HEK293T (cell line): ENCODE data around the gene CPA4.

Experiments used
- CTCF ChIA-PET: fragments of 350-600 bp; formaldehyde crosslinking; extraction: SDS; loops from one replicate; lab custom pipeline; 2021; ENCODE audit warnings: antibody characterized with exemption, inconsistent platforms; lab: Yijun Ruan, JAX
- POLR2A ChIA-PET: fragments of 350-600 bp; formaldehyde crosslinking; extraction: SDS; loops from one replicate; lab custom pipeline; 2020; ENCODE audit warnings: antibody characterized with exemption, inconsistent platforms; lab: Yijun Ruan, JAX
- DNase-seq: peaks from one replicate; pipeline ENCODE4 v3.0.0; 2012; ENCODE audit warnings: mixed read lengths; ENCODE audit errors: extremely low spot score
- ARNT ChIP-seq: fragments of 450-650 bp; IDR thresholded peaks from 2 replicates; pipeline ENCODE4 v1.6.1; 2017; ENCODE audit warnings: mild to moderate bottlenecking
- BHLHE40 ChIP-seq: fragments of 450-650 bp; IDR thresholded peaks from 2 replicates; pipeline ENCODE4 v1.6.1; 2016; ENCODE audit warnings: mild to moderate bottlenecking, moderate library complexity, borderline replicate concordance
- CTBP1 ChIP-seq: fragments of 450-650 bp; IDR thresholded peaks from 2 replicates; pipeline ENCODE4 v1.6.1; 2016; ENCODE audit warnings: borderline replicate concordance
- ELF4 ChIP-seq: fragments of 450-650 bp; IDR thresholded peaks from 2 replicates; pipeline ENCODE4 v1.6.1; 2017; ENCODE audit warnings: antibody characterized with exemption
- FOXA1 ChIP-seq: fragments of 450-650 bp; IDR thresholded peaks from 2 replicates; pipeline ENCODE4 v1.6.1; 2016; ENCODE audit warnings: mild to moderate bottlenecking
- FOXK2 ChIP-seq: fragments of 450-650 bp; IDR thresholded peaks from 2 replicates; pipeline ENCODE4 v1.6.1; 2016; ENCODE audit warnings: mild to moderate bottlenecking
- FOXM1 ChIP-seq: fragments of 450-650 bp; IDR thresholded peaks from 2 replicates; pipeline ENCODE4 v1.6.1; 2017; ENCODE audit warnings: mild to moderate bottlenecking, borderline replicate concordance
- HDGF ChIP-seq: fragments of 450-650 bp; IDR thresholded peaks from 2 replicates; pipeline ENCODE4 v1.6.1; 2017; ENCODE audit warnings: antibody characterized with exemption, borderline replicate concordance
- L3MBTL2 ChIP-seq: fragments of 450-650 bp; conservative IDR thresholded peaks from 2 replicates; pipeline ENCODE4 v1.6.1; 2016; ENCODE audit warnings: mild to moderate bottlenecking
- LEF1 ChIP-seq: fragments of 450-650 bp; IDR thresholded peaks from 2 replicates; pipeline ENCODE4 v1.6.1; 2017; ENCODE audit warnings: mild to moderate bottlenecking, borderline replicate concordance
- NFRKB ChIP-seq: fragments of 450-650 bp; IDR thresholded peaks from 2 replicates; pipeline ENCODE4 v1.6.1; 2016; ENCODE audit warnings: mild to moderate bottlenecking, moderate library complexity
- PKNOX1 ChIP-seq: fragments of 450-650 bp; IDR thresholded peaks from 2 replicates; pipeline ENCODE4 v1.6.1; 2016
- SP1 ChIP-seq: fragments of 450-650 bp; IDR thresholded peaks from 2 replicates; pipeline ENCODE4 v1.6.1; 2017
- SUZ12 ChIP-seq: fragments of 450-650 bp; IDR thresholded peaks from 2 replicates; pipeline ENCODE4 v1.6.1; 2016; ENCODE audit warnings: mild to moderate bottlenecking
- TARDBP ChIP-seq: fragments of 450-650 bp; IDR thresholded peaks from 2 replicates; pipeline ENCODE4 v1.6.1; 2016
- ZNF384 ChIP-seq: fragments of 450-650 bp; IDR thresholded peaks from 2 replicates; pipeline ENCODE4 v1.6.1; 2016

Gene CPA4

DNA sequence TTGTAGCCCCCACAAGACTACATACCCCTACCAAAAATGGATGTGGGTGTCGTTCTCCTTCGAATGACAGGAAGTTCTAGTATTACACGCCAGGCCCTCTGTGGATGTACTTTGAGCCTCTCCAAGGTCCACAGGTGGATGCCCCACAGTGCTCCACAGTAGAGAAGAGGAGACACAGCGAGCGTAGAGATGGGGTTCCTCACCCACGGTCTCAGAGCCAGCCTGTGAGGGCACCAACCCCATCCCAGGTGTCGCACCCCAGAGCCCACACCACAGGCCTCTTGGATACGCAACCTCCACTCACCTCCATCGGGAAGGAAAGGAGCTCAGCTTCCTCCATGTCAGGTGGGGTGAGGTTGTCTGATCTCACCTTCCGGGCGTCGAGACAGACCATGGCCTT is 54.0 kb downstream of the CPA4 start:
- POLR2A ChIA-PET: interaction anchor here (1.3 kb wide), 1 partner anchor 142 kb away, joined by 4 read pairs; the partner anchor contains the start of gene TMEM209
- CTCF ChIA-PET: no interaction called here
- TF ChIP-seq CTBP1 (no peak), ZNF384 (no peak), FOXA1 (no peak), FOXM1 (no peak), TARDBP (no peak), SP1 (no peak), NFRKB (no peak), LEF1 (no peak), SUZ12 (no peak), L3MBTL2 (no peak), HDGF (no peak), BHLHE40 (no peak)
- no peak for DNase-seq

DNA sequence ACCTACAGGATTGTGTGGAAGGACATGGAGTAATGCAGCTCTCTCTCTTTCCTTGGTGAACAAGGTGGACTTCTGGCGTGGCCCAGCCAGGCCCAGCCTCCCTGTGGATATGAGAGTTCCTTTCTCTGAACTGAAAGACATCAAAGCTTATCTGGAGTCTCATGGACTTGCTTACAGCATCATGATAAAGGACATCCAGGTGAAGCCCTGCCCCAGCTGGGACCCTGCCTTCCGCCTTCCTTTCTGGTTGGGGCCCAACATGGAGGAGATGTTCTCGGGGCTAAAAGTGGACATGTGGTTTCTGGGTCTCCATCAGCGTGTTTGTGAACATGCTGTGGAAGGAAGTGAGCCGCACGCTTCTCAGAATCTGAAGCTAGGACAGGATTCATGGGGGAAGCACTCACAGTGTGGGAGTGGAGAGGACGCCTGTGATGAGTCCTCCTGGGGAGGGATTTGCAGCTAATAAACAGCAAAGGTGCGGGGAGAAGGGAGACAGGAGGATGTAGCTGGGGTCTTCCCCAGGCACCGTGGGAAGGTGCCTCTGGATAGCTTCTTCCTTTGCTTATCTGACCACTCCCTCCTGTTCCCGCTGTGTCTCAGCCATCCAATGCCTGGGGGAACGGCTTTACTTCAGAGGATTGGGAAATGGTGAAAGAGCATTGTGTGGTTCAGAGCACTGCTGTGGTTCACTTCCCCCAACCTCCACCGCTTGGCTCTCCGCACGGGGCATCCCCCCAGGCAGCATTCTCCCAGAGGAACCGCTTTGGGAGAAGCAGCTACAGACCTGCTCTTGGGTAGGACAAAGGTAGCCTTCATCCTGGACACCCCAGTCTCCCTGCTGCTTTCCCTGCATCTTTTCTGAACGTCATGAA is 57.2 kb downstream of the CPA4 start:
- no peak for DNase-seq
- ChIA-PET CTCF (no interaction called here), POLR2A (no interaction called here)
- TF ChIP-seq FOXM1 (no peak), BHLHE40 (no peak), TARDBP (no peak), ELF4 (no peak), L3MBTL2 (no peak)

DNA sequence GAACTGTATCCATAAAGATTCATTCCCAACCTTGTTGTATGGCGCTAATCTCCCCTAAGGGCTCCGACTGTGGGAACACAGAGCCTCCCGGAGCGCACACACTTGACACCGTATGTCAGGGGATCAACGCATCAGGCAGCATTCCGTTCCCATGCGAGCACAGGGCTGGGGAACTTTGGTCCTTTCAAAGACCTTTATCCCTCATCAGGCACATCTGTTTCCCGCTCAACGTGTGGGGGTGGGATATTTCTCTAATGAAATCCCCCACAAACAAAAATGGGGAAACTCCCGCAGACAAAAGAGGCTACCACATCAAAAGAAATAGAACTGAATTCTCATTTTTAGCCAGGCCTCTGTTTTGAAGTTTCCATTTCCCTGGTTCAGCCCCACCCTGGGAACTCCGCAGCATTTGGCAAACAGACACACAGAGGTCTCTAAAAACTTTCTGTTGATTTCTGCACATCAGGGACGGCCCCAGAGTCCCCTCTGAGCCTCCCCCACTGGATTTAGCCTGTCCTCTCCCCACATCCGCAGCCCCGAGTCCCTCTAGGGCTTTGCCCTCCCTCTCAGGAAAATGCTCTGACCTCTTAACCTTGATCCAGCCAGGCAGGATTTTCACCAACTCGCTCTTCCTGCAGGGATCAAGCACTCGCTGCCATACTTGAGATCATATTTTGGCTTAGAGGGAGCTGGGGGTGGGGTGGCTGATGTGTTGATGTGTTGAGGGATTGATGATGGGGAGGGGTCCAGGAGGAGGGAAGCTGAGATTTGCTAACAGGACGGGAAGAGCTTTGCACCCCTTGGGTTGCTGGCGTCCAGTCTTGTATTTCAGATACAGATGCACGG is 58.2 kb downstream of the CPA4 start:
- CTCF ChIA-PET: no interaction called here
- POLR2A ChIA-PET: no interaction called here
- TF ChIP-seq ZNF384 (no peak), NFRKB (no peak), TARDBP (no peak), HDGF (no peak)
- DNase-seq: no peak

GRCh38 chr7:130351791-130352090 is 58.8 kb downstream of the CPA4 start:
- ChIA-PET POLR2A (no interaction called here), CTCF (no interaction called here)
- TF ChIP-seq HDGF (no peak), LEF1 (no peak), ZNF384 (no peak), FOXM1 (no peak), FOXA1 (no peak), L3MBTL2 (no peak), SP1 (no peak), FOXK2 (no peak), ARNT (no peak), PKNOX1 (no peak), BHLHE40 (no peak), ELF4 (no peak), TARDBP (no peak), NFRKB (no peak), CTBP1 (no peak)
- no peak for DNase-seq

GRCh38 chr7:130352194-130353074 is 59.5 kb downstream of the CPA4 start:
- ChIA-PET CTCF (interaction anchor here (0.7 kb wide), 1 partner anchor 403 kb away, joined by 3 read pairs; no protein-coding TSS in a partner anchor), POLR2A (no interaction called here)
- DNase-seq: no peak
- TF ChIP-seq NFRKB: no peak
- TF ChIP-seq ELF4: no peak
- TF ChIP-seq HDGF: no peak
- no peak for TF ChIP-seq SUZ12
- no peak for TF ChIP-seq L3MBTL2
- TF ChIP-seq CTBP1: no peak
- no peak for TF ChIP-seq TARDBP
- TF ChIP-seq PKNOX1: no peak
- no peak for TF ChIP-seq FOXK2
- TF ChIP-seq FOXM1: no peak
- TF ChIP-seq FOXA1: no peak
- TF ChIP-seq LEF1: no peak
- TF ChIP-seq ARNT: no peak
- no peak for TF ChIP-seq BHLHE40
- TF ChIP-seq SP1: no peak
- no peak for TF ChIP-seq ZNF384

DNA sequence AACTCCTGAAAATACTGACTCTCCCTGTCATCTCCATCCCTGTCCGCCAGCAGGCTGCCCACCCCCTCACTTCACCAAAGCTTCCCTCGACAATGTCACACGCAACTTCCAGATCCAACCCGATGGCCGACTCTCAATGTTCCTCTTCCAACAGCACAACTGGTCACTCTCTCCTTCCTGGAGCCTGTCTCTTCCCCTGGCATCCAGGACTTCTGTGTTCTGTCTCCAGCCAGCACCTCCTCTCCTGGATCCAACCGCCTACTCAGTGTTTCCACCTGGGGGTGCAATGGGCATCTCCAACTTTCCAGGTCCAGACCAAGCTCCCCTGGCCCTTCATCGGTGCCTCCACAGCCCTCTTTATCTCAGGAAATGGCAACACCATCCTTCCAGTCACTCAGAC is 60.2 kb downstream of the CPA4 start:
- POLR2A ChIA-PET: no interaction called here
- CTCF ChIA-PET: interaction anchor here (0.7 kb wide), 1 partner anchor 403 kb away, joined by 3 read pairs; no protein-coding TSS in a partner anchor
- TF ChIP-seq ZNF384: no peak
- no peak for TF ChIP-seq L3MBTL2
- TF ChIP-seq FOXM1: no peak
- TF ChIP-seq BHLHE40: no peak
- TF ChIP-seq ELF4: no peak
- no peak for TF ChIP-seq PKNOX1
- TF ChIP-seq HDGF: no peak
- no peak for TF ChIP-seq FOXK2
- no peak for TF ChIP-seq LEF1
- no peak for TF ChIP-seq ARNT
- no peak for DNase-seq
